RWPE1 (cell line): ENCODE data around the gene EFCAB11.
A peak's percentile ranks its signal among the peaks of the same experiment; 100 is the strongest.

ENCODE experiments used
- CTCF ChIA-PET: fragments of 350-600 bp; sonication (Branson Sonifier 250); formaldehyde crosslinking; extraction: SDS; loops from one replicate; lab custom pipeline; 2021; lab: Yijun Ruan, JAX
- POLR2A ChIA-PET: fragments of 400-600 bp; formaldehyde crosslinking; extraction: SDS; loops from one replicate; lab custom pipeline; 2020; ENCODE audit warnings: antibody characterized with exemption; ENCODE audit not compliant: low non-redundant PET; lab: Yijun Ruan, JAX
- DNase-seq: peaks from one replicate; pipeline ENCODE4 v3.0.0; 2012; ENCODE audit warnings: low spot score
- H3K27ac ChIP-seq: fragments of 450-650 bp; 2 replicates; pipeline ENCODE4 v1.5.1; 2017
- TF ChIP-seq, protein P1 (sequence below): fragments of 450-650 bp; conservative IDR thresholded peaks from 2 replicates; pipeline ENCODE4 v1.5.1; 2017; ENCODE audit warnings: low read depth, mild to moderate bottlenecking

The EFCAB11 gene

DNA sequence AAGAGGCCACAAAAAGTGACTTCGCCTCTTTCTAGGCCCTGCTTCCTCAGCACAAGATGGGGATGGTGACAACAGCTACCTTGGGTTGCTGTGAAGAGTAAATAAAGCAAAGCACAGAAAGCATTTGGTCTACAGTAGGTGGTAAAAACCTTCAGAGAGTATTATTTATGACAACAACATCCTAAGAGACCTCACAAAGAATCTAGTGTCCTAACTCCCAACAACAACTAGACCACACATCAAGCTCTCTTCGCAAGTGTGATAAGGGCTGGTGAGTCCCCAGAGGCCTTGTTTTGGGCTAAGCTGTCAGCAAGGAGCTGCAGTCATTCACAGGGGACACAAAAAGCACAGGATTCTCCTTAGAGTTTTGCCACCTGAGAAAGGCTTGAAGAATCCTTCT, 84.9 kb downstream of the EFCAB11 start:
- H3K27ac ChIP-seq: no peak overlapping the region
- CTCF ChIA-PET: interaction anchor here (0.6 kb wide), 1 partner anchor 224 kb away, joined by 3 read pairs; no protein-coding TSS in a partner anchor
- TF ChIP-seq, protein P1, sequence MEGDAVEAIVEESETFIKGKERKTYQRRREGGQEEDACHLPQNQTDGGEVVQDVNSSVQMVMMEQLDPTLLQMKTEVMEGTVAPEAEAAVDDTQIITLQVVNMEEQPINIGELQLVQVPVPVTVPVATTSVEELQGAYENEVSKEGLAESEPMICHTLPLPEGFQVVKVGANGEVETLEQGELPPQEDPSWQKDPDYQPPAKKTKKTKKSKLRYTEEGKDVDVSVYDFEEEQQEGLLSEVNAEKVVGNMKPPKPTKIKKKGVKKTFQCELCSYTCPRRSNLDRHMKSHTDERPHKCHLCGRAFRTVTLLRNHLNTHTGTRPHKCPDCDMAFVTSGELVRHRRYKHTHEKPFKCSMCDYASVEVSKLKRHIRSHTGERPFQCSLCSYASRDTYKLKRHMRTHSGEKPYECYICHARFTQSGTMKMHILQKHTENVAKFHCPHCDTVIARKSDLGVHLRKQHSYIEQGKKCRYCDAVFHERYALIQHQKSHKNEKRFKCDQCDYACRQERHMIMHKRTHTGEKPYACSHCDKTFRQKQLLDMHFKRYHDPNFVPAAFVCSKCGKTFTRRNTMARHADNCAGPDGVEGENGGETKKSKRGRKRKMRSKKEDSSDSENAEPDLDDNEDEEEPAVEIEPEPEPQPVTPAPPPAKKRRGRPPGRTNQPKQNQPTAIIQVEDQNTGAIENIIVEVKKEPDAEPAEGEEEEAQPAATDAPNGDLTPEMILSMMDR: no peak
- POLR2A ChIA-PET: no interaction called here
- no peak for DNase-seq

DNA sequence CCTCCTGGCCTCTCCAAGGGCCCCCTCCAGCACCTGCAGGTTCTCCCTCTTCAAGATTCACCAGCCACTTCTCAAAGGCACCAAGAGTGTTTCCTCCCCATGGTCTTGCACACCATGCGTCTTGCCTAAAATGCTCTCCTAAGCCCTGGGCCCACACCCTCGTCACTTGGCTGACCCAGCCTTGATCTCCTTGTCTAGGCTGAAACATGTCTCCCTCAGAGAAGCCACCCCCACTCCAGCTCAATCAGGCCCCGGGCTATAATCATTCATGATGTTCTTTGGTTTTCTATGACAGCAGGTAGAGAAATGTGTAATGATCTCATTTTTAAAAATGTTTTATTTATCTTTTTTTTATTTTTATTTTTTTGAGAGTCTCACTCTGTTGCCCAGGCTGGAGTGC, 88.1 kb downstream of the EFCAB11 start:
- DNase-seq: peak; percentile 64
- TF ChIP-seq, protein P1: no peak
- ChIA-PET POLR2A (no interaction called here), CTCF (no interaction called here)
- H3K27ac ChIP-seq: peak overlapping the region; percentile 59

DNA sequence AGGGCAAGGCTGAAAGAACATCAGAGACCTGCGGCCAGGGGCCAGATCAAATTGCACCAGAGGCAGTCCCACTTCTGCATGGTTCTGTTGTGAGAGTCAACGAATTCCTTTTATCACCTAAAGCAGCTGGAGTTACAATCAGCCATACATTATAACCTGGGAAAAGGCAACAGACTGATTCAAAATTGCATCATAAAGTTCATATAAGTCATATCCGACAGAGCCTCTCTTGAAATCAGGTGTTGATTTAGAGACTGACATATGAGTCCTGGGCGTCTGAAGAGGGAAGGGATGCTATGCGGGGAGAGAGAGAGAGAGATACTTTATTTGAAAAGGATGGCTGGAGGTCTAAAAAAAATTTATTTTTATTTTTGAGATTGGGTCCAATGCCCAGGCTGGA, 89.4 kb downstream of the EFCAB11 start:
- TF ChIP-seq, protein P1: no peak
- ChIA-PET CTCF (no interaction called here), POLR2A (no interaction called here)
- DNase-seq: no peak
- peak overlapping the region; percentile 59 for H3K27ac ChIP-seq

DNA sequence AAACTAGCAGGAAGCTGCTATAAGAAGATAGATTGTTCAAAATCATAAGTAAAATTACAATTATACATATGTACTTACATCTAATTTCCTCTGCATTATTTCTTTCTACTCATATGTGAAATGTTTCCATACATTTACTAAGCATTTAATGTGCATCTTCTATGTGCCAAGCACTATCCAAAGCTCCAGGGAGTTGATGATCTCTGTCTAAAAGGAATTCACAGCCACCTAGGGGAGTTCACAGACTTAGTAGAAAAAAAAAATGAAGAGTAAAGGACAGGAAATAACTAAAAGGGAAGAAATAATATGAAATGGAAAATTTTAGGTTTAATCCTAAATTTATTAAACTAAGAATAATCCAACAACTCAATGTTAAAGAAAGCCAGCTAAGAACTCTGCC, 91.7 kb downstream of the EFCAB11 start:
- H3K27ac ChIP-seq: no peak overlapping the region
- TF ChIP-seq, protein P1: no peak
- ChIA-PET CTCF (interaction anchor here (0.7 to 0.8 kb wide), 3 partner anchors 16 to 1446 kb away, joined by 3 to 4 read pairs (median 3); no protein-coding TSS in a partner anchor), POLR2A (no interaction called here)
- DNase-seq: no peak

DNA sequence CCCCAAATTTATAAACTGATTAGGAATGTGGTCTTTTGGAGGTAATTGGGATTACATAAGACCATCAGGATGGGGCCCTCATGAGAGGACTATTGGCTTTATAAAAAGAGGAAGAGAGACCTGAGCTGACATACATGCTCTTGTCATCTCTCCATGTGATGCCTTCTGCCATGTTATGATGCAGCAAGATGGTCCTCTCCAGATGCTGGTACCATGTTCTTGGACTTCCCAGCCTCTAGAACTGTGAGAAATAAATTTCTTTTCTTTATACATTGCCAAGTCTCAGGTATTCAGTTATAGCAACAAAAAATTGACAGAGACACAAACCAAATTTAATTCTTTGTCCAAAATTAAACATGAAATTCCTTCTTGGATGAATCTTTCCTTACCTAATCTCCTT, 92.9 kb downstream of the EFCAB11 start:
- no peak overlapping the region for H3K27ac ChIP-seq
- TF ChIP-seq, protein P1: no peak
- CTCF ChIA-PET: no interaction called here
- POLR2A ChIA-PET: no interaction called here
- DNase-seq: no peak

DNA sequence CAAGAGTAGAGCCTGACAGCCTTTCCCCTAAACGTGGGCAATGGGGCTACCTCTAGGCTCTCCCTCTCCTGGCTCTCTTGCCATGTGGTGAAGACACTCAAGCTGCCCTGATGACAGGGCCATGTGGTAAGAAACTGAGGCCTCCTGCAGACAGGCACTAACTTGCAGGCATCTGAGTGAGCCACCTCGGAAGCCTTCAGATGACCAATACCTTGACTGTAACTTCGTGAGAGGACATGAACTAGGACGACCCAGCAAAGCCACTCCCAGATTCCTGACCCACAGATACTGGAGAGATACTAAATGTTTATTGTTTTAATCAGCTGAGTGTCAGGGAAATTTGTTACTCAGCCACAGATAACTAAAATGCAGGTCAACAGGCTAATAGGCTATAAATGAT, 96.4 kb downstream of the EFCAB11 start:
- ChIA-PET CTCF (no interaction called here), POLR2A (no interaction called here)
- peak; percentile 58 for DNase-seq
- peak overlapping the region; percentile 21; the same call in 1 of the 2 replicates for H3K27ac ChIP-seq
- TF ChIP-seq, protein P1: no peak
